ENCODE measurements around the gene OPHN1.

DNA sequence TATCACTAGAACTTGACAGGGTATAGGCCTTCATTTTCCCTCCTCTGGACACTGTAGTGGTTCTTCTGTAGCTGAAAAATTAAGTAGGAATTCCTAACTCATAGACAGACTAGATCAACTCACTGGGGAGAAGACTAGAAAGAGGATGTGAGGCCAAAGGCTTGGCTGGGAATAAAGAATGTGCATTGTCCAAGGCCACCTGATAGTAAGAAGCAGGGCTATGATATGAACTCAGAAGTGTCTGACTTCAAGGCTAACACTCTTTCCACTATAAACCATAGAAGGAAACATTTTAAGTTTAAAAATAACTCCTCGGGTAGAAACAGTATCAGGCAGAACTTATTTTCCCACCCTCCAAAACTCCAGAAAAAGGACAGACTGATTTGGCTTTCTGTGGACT, 346.6 kb downstream of the OPHN1 start:
- TF ChIP-seq POLR2A (IDR thresholded peaks at IDR 0.05; ENCODE audit: low read depth, low read length), result no peak
- no peak for TF ChIP-seq PAX5 (IDR thresholded peaks at IDR 0.05; ENCODE audit: insufficient read depth, low read length, severe bottlenecking)
- TF ChIP-seq TAF1 (IDR thresholded peaks at IDR 0.05; ENCODE audit: low read depth, low read length), result no peak
- no peak for TF ChIP-seq POLR2AphosphoS5 (IDR thresholded peaks at IDR 0.05; ENCODE audit: low read depth, low read length)
- no peak for TF ChIP-seq SPI1 (IDR thresholded peaks at IDR 0.05; ENCODE audit: low read depth, low read length)
